Keratinocyte (primary cell): ENCODE results near the gene CLDN11. TPM values are rescaled to one million over a fixed set of nuclear protein-coding genes. Genes with fewer than 3 reads are reported as not detected.

Experiments used
- DNase-seq: peaks from one replicate; pipeline ENCODE4 v3.0.0-alpha.2; 2011; ENCODE audit warnings: low read depth, missing footprints, low spot score
- FAIRE-seq: peaks from 2 replicates; lab custom pipeline; 2011; peaks lifted over from hg19 to GRCh38; lab: Jason Lieb, UNC
- H2AFZ ChIP-seq: 2 replicates; pipeline ENCODE4 v1.6.0; 2012; ENCODE audit warnings: low read length, control low read depth, inconsistent platforms; ENCODE audit not compliant: control insufficient read depth
- H3K27ac ChIP-seq: 2 replicates; pipeline ENCODE4 v1.5.1; 2011; ENCODE audit warnings: low read length; ENCODE audit not compliant: control insufficient read depth, insufficient read depth
- H3K27me3 ChIP-seq: 3 replicates; pipeline ENCODE4 v1.6.0; 2011; ENCODE audit warnings: low read length; ENCODE audit not compliant: control insufficient read depth, insufficient read depth; ENCODE audit errors: extremely low read depth
- H3K36me3 ChIP-seq, 2 experiments: 2 replicates in 1 of 2; 3 replicates in 1 of 2; pipeline ENCODE4 v1.5.1; 2011; ENCODE audit warnings: low read length in 2 of 2, mild to moderate bottlenecking in 1 of 2; ENCODE audit not compliant: control insufficient read depth in 2 of 2, insufficient read depth in 2 of 2; ENCODE audit errors: extremely low read depth in 1 of 2
- H3K4me1 ChIP-seq: 3 replicates; pipeline ENCODE4 v1.5.1; 2011; ENCODE audit warnings: low read length; ENCODE audit not compliant: control insufficient read depth, insufficient read depth; ENCODE audit errors: extremely low read depth
- H3K4me2 ChIP-seq: 3 replicates; pipeline ENCODE4 v1.6.0; 2011; ENCODE audit warnings: low read depth, low read length; ENCODE audit not compliant: control insufficient read depth, insufficient read depth; ENCODE audit errors: extremely low read depth
- H3K4me3 ChIP-seq, 3 experiments: fragments of 200-600 bp in 1 of 3; sonication (generic) in 1 of 3; 2 replicates in 2 of 3; 3 replicates in 1 of 3; pipeline ENCODE4 v1.5.1; 2011 to 2016; ENCODE audit warnings: low read length in 3 of 3, mild to moderate bottlenecking in 3 of 3, control low read depth in 2 of 3, inconsistent platforms in 1 of 3, low read depth in 1 of 3, mixed read lengths in 1 of 3, mixed run types in 1 of 3, moderate library complexity in 1 of 3; ENCODE audit not compliant: control insufficient read depth in 2 of 3, insufficient read depth in 2 of 3; ENCODE audit errors: extremely low read depth in 1 of 3
- H3K79me2 ChIP-seq: 2 replicates; pipeline ENCODE4 v1.6.0; 2012; ENCODE audit warnings: low read length; ENCODE audit not compliant: control insufficient read depth, insufficient read depth
- H3K9ac ChIP-seq: 3 replicates; pipeline ENCODE4 v1.6.0; 2011; ENCODE audit warnings: low read length; ENCODE audit not compliant: control insufficient read depth, insufficient read depth; ENCODE audit errors: extremely low read depth
- H3K9me1 ChIP-seq: 3 replicates; pipeline ENCODE4 v1.6.0; 2011; ENCODE audit warnings: low read length; ENCODE audit not compliant: control insufficient read depth, insufficient read depth; ENCODE audit errors: extremely low read depth
- H3K9me3 ChIP-seq: 2 replicates; pipeline ENCODE4 v1.5.1; 2012; ENCODE audit warnings: low read depth, low read length; ENCODE audit not compliant: control insufficient read depth
- H4K20me1 ChIP-seq: 3 replicates; pipeline ENCODE4 v1.6.0; 2011; ENCODE audit warnings: low read length; ENCODE audit not compliant: control insufficient read depth, insufficient read depth; ENCODE audit errors: extremely low read depth
- CTCF ChIP-seq, 3 experiments: IDR thresholded peaks in 1 of 3; conservative IDR thresholded peaks in 1 of 3; optimal IDR thresholded peaks in 1 of 3; 2 replicates in 2 of 3; 3 replicates in 1 of 3; pipeline versions ENCODE3 to v1.5.1; 2011; ENCODE audit warnings: low read length in 3 of 3, mild to moderate bottlenecking in 3 of 3, moderate library complexity in 2 of 3, control low read depth in 1 of 3, inconsistent platforms in 1 of 3; ENCODE audit not compliant: insufficient read depth in 2 of 3; ENCODE audit errors: extremely low read depth in 1 of 3
- EZH2 ChIP-seq: IDR thresholded peaks from one replicate; pipeline ENCODE4 v1.6.1; 2012; ENCODE audit warnings: inconsistent platforms, mild to moderate bottlenecking, low read length, moderate library complexity
- dilution Hi-C: fragments of 300-500 bp; cut with MboI; formaldehyde crosslinking; loops from one replicate; pipeline ENCODE4 v1.7.0; 2020; ENCODE audit warnings: low sequenced_read_pairs; ENCODE audit not compliant: extremely low pct_ligation_motif_present
- polyA plus RNA-seq, 5 experiments: library from polyadenylated mRNA; depleted of rRNA in 3 of 5; stranded (reverse) in 3 of 5; stranded (forward) in 1 of 5; unstranded in 1 of 5; fragments of >200 nt; gene quantifications; 1 replicate in 1 of 5; 2 replicates in 3 of 5; 3 replicates in 1 of 5; pipeline versions ENCODE4 v1.2.1 to v1.2.3, GENCODE V29; 2011 to 2012; ENCODE audit warnings: missing spikeins in 2 of 5, low read depth in 1 of 5, low replicate concordance in 1 of 5

Gene CLDN11
- polyA plus RNA-seq, 1 donor (not counting 4 experiments of a cell fraction or from before 2014, with no cell fraction given) = 0.12 TPM

DNA sequence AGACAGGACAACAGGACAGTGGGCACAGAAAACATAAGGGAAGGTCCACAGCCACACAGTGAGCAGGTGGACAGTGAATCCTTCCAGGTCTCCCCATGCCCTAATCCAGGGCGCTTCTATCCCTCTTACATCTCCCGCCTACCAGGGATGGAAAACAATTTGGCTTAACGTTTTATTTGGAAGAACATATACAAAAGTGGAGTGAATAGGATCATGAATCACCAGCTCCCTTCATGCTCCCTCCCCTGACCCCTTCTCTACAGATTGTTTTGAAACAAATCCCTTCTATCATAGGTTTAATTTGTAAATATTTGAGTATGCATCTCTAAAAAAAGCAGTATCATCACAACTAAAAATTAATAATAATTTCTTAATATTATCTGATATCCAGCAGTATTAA, 52.5 kb downstream of the CLDN11 start:
- H3K27me3 ChIP-seq = no peaks in the 10 kb centered on the region
- H3K9ac ChIP-seq = no peak overlapping the region
- H3K36me3 ChIP-seq = no peaks in the 10 kb centered on the region
- dilution Hi-C loops = no loop called here
- no peak overlapping the region for H2AFZ ChIP-seq
- no peaks in the 10 kb centered on the region for H3K4me1 ChIP-seq
- FAIRE-seq (no peak), DNase-seq (no peak)
- no peak for TF ChIP-seq EZH2
- no peak for TF ChIP-seq CTCF (optimal IDR thresholded peaks at IDR 0.05 in 1 of 3, IDR thresholded peaks at IDR 0.05 in 1 of 3, conservative IDR thresholded peaks at IDR 0.05 in 1 of 3; ENCODE audit: extremely low read depth in 1 of 3, insufficient read depth in 2 of 3, low read length in 3 of 3)
- H3K9me1 ChIP-seq = no peaks in the 10 kb centered on the region
- no peak overlapping the region for H3K4me2 ChIP-seq
- H4K20me1 ChIP-seq = no peaks in the 10 kb centered on the region
- no peak overlapping the region for H3K27ac ChIP-seq
- no peaks in the 10 kb centered on the region for H3K79me2 ChIP-seq
- H3K9me3 ChIP-seq = no peaks in the 10 kb centered on the region
- no peak overlapping the region for H3K4me3 ChIP-seq

GRCh38 chr3:170473358-170473757, 54.7 kb downstream of the CLDN11 start:
- Histone ChIP-seq H3K79me2 (no peaks in the 10 kb centered on the region), H3K27me3 (no peaks in the 10 kb centered on the region), H3K4me2 (no peak overlapping the region), H3K27ac (no peak overlapping the region), H3K4me1 (peaks cover 4% of the 10 kb centered on the region), H3K4me3 (no peak overlapping the region), H3K36me3 (no peaks in the 10 kb centered on the region), H3K9ac (no peak overlapping the region), H4K20me1 (no peaks in the 10 kb centered on the region), H2AFZ (no peak overlapping the region), H3K9me1 (no peaks in the 10 kb centered on the region), H3K9me3 (no peaks in the 10 kb centered on the region)
- DNase-seq = no peak
- TF ChIP-seq CTCF (optimal IDR thresholded peaks at IDR 0.05 in 1 of 3, IDR thresholded peaks at IDR 0.05 in 1 of 3, conservative IDR thresholded peaks at IDR 0.05 in 1 of 3; ENCODE audit: extremely low read depth in 1 of 3, insufficient read depth in 2 of 3, low read length in 3 of 3) (no peak), EZH2 (no peak)
- dilution Hi-C loops = no loop called here
- no peak for FAIRE-seq
